ENCODE results near the gene KCTD13. TPM values are rescaled to one million over a fixed set of nuclear protein-coding genes. Genes with fewer than 3 reads are reported as not detected.
"Not testable (repeated sequence)": the region's sequence is repeated elsewhere in the genome, so short reads cannot be mapped to it uniquely, and the experiment has no call there.

Gene KCTD13
- total RNA-seq, 4 donors from 2014 or later = 40.3 to 110 (median 57.4) TPM

DNA sequence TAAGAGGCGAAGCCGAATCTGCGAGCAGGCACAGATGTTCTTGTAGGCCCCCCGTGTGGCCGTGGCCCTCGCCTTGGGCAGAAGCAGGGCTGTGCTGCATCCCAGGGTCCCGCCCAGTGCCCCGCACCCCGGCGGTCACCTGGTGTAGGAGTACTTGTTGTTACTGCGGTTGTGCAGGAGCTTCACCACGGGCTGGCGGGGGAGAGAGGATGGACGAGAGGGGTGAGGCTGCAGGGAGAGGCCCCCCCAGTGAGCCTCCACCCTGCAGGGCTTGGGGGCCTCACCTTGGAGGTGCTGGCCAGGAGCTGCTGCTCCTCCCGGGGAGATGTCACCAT is 14.4 kb downstream of the KCTD13 start:
- intact Hi-C loops (cut with DNase I; ENCODE audit: low total_unique reads) = no loop called here
- in situ Hi-C loops (cut with MboI; ENCODE audit: low pct_ligation_motif_present in 1 of 4, low pct_unique_long_range_greater_than_20kb in 1 of 4, low sequenced_read_pairs in 3 of 4) = no loop called here
- DNase-seq = no peak
- no peaks in the 10 kb centered on the region for H3K9me3 ChIP-seq
- WGBS, 2 donors (ENCODE audit: low coverage in 1 of 2) = 91% methylated on average over 15 of the region's 15 CpGs; no CpG with 5 or more reads in 1 of the 2 donors
- no peaks in the 10 kb centered on the region for H3K4me1 ChIP-seq
- no peak for TF ChIP-seq POLR2AphosphoS5 (IDR thresholded peaks at IDR 0.05)
- no peak for TF ChIP-seq CTCF (IDR thresholded peaks at IDR 0.05)
- TF ChIP-seq POLR2A (IDR thresholded peaks at IDR 0.05) = no peak
- no peak for TF ChIP-seq EP300 (IDR thresholded peaks at IDR 0.05; ENCODE audit: low read depth)
- H3K27ac ChIP-seq = no peak overlapping the region
- no peak overlapping the region for H3K4me3 ChIP-seq
- no peaks in the 10 kb centered on the region for H3K36me3 ChIP-seq
- H3K27me3 ChIP-seq = no peaks in the 10 kb centered on the region

GRCh38 chr16:29910819-29911675 is 15.0 kb downstream of the KCTD13 start:
- H3K36me3 ChIP-seq = no peaks in the 10 kb centered on the region
- in situ Hi-C loops (cut with MboI; ENCODE audit: low pct_ligation_motif_present in 1 of 4, low pct_unique_long_range_greater_than_20kb in 1 of 4, low sequenced_read_pairs in 3 of 4) = no loop called here
- no peaks in the 10 kb centered on the region for H3K9me3 ChIP-seq
- no peak for DNase-seq
- H3K4me1 ChIP-seq = no peaks in the 10 kb centered on the region
- no peak for TF ChIP-seq POLR2A (IDR thresholded peaks at IDR 0.05)
- no peak for TF ChIP-seq CTCF (IDR thresholded peaks at IDR 0.05)
- no peak for TF ChIP-seq EP300 (IDR thresholded peaks at IDR 0.05; ENCODE audit: low read depth)
- no peak for TF ChIP-seq POLR2AphosphoS5 (IDR thresholded peaks at IDR 0.05)
- no peaks in the 10 kb centered on the region for H3K27me3 ChIP-seq
- WGBS, 2 donors (ENCODE audit: low coverage in 1 of 2) = 87% methylated on average over 17 of the region's 20 CpGs; no CpG with 5 or more reads in 1 of the 2 donors
- H3K4me3 ChIP-seq = no peak overlapping the region
- H3K27ac ChIP-seq = no peak overlapping the region
- intact Hi-C loops (cut with DNase I; ENCODE audit: low total_unique reads) = no loop called here

DNA sequence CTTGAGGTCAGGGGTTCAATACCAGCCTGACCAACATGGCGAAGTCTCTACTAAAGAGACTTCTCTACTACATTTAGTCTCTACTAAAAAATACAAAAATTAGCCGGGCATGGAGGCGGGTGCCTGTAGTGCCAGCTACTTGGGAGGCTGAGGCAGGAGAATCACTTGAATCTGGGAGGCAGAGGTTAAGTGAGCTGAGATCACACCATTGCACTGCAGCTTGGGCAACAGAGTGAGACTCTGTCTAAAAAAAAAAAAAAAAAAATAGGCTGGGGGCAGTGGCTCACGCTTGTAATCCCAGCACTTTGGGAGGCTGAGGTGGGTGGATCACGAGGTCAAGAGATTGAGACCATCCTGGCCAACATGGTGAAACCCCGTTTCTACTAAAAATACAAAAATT is 16.2 kb downstream of the KCTD13 start:
- H3K4me3 ChIP-seq; H3K9me3 ChIP-seq; in situ Hi-C loops (cut with MboI; ENCODE audit: low pct_ligation_motif_present in 1 of 4, low pct_unique_long_range_greater_than_20kb in 1 of 4, low sequenced_read_pairs in 3 of 4); H3K36me3 ChIP-seq; H3K4me1 ChIP-seq; intact Hi-C loops (cut with DNase I; ENCODE audit: low total_unique reads); H3K27ac ChIP-seq; H3K27me3 ChIP-seq; DNase-seq: not testable (repeated sequence)
- 78 to 82% methylated on average over 5 to 6 of the region's 6 CpGs for WGBS, 2 donors (ENCODE audit: low coverage in 1 of 2)

GRCh38 chr16:29909391-29909790 is 16.6 kb downstream of the KCTD13 start:
- intact Hi-C loops (cut with DNase I; ENCODE audit: low total_unique reads) (no loop called here), in situ Hi-C loops (cut with MboI; ENCODE audit: low pct_ligation_motif_present in 1 of 4, low pct_unique_long_range_greater_than_20kb in 1 of 4, low sequenced_read_pairs in 3 of 4) (no loop called here)
- no peak overlapping the region for H3K27ac ChIP-seq
- no peaks in the 10 kb centered on the region for H3K27me3 ChIP-seq
- H3K4me1 ChIP-seq = no peaks in the 10 kb centered on the region
- no peak for DNase-seq
- TF ChIP-seq EP300 (IDR thresholded peaks at IDR 0.05; ENCODE audit: low read depth) (no peak), CTCF (IDR thresholded peaks at IDR 0.05) (no peak), POLR2A (IDR thresholded peaks at IDR 0.05) (no peak), POLR2AphosphoS5 (IDR thresholded peaks at IDR 0.05) (no peak)
- no peak overlapping the region for H3K4me3 ChIP-seq
- WGBS, 2 donors (ENCODE audit: low coverage in 1 of 2) = 80% methylated on average over 2 of the region's 2 CpGs; no CpG with 5 or more reads in 1 of the 2 donors
- H3K36me3 ChIP-seq = no peaks in the 10 kb centered on the region
- no peaks in the 10 kb centered on the region for H3K9me3 ChIP-seq
